ENCODE data around the gene PBXIP1.
"Not testable (repeated sequence)": the region's sequence is repeated elsewhere in the genome, so short reads cannot be mapped to it uniquely, and the experiment has no call there.

Gene PBXIP1

DNA sequence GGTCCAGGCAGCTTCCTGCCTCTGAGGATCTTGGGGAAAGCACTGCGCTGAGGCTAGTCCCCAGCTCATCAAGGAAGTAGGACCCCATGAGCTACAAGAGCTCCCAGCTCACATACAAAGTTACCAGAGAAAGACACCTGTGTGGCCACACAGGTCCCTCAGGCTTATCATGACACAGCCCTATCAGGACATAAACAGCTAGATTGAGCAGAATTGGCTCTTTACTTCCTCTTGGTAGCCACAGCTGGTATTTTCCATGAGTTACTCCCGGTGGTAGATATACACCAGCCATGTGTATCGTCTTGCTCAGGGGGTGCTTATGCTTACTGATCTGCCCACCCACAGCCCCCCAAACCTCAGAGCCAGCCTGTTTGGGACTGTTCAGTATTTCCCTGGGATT is 38.7 kb upstream of the PBXIP1 start:
- no peak for DNase-seq

DNA sequence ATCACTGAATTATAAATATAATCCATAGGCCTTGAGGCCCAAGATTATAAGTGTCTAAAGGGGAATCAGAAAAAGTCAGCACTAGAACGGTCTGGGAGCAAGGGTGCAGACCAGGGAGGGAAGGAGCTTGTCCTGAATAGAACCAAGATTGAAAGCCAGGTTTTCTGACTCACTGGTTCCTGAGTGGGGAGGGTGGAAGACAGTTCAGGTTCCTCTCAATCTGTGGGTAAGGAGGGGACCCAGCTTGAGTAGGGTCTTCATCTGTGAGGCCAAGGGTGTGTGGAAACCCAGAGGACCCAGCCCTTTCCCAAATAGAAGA is 38.3 kb upstream of the PBXIP1 start:
- no peak for DNase-seq

DNA sequence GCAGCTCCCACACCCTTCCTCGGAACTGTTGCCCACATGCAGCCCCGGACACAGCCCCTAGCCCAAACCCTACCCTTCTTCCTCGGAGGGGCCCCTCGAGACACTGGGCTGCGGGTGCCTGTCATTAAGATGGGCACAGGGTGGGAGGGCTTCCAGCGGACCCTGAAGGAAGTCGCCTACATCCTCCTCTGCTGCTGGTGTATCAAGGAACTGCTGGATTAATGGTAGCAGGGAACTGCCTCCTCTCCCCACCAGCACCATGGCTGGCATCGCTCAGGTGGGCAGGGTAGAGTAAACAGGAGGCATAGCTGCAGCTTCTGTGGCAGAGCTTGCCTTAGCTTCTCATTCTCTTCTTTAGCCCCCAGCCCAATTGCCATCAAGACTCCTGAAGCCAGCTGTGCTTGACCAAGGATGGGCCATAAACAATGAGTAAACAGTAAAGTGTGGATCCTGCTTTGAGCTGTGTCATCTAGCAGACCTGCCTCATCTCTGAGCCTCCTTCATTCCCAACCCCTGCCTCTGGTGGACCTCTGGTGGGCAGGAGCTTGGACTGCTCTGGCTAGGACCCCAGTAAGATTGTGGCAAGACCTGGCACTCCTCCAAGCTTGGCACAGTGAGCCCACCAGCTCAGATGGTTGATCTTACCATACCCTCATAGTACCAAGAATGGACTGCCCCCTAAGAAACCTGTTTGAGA is 37.8 kb upstream of the PBXIP1 start, which contains the start of gene LENEP:
TSS of gene LENEP (plus strand) at position 15 of the 697 bp plus-strand sequence. CDS start at position 37, 22 bp downstream.
- peak; percentile 16 for DNase-seq

DNA sequence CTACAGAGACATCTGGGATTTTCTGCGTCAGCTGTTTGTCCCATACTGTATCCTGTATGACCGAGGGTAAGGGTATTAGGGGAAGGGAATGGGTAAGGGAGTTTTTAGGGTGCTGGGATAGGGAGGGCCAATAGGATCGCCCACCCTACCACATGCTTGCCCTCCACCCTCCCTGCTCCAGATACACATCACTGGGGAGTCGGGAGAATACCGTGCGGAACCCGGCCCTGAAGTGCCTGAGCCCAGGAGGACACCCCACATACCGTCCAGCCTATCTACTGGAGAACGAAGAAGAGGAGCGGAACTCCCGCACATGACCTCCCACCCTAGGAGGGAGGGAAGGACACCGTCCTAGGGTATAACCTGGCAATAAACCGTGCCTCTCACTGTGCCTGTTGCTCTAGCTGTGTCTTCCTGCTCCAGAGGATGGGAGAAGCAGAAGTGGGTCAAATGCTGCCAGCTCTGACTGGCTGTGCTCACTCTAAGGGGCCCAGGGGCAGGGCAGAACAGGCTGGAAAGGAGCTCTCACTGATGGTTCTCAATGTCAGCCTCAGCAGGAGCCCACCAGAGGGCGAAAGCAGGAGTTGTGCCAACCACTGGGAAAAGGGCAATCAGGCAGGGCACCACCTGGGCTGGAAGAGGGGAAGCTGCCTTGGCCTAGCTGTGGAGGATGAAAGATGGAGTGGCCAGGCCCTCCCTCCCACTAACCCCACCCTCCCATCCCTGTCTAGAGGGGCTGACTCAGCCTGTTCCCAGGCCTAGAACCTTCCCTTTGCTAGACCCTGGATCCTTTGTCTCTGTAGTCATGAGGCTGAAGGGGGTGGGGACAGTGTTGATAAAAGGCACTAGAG is 37.0 kb upstream of the PBXIP1 start:
- DNase-seq = peak; percentile 21

DNA sequence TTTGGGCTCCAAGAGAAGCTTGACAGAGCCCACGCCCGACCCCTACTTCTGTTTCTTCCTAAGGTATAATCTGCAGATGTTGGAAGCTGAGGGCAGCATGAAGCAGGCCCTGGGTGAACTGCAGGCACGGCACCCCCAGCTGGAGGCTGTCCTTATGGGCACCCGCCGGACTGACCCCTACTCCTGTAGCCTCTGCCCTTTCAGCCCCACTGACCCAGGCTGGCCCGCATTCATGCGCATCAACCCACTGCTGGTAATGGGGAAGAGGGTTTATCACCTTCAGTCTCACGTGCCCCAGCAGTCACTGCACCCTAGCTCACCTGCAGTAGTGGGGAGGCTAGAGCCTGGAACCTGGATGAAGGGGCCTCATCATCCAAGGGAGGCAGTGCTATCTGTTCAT is 34.4 kb upstream of the PBXIP1 start:
- DNase-seq = no peak

DNA sequence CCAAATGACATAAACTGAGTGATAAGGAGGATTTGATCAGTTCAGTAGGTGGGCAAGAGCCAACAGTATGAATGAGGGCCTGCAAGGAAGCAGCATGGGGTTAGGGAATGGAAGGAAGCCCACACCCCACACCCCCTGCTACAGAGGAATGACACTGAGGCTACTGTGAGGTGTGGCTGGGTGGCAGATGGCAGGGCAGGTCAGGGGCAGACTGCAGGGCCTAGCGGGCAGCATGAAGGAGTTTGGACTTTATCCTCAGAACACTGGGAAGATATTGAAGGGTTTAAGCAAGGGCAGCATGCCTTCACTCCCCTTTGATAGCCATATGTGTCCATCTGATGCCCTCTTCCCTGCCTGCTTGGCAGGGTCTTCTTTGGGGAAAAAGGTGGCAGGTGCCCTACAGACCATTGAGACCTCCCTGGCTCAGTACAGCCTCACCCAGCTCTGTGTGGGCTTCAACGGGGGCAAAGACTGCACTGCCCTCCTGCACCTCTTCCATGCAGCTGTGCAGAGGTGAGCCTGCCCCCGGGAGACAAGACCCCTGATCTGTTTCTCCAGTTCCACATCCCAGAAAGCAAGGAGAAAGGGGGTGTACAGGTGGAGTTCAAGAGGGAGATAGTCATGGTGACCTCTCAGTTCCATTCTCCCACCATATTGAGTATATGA is 33.4 kb upstream of the PBXIP1 start:
- no peak for DNase-seq

DNA sequence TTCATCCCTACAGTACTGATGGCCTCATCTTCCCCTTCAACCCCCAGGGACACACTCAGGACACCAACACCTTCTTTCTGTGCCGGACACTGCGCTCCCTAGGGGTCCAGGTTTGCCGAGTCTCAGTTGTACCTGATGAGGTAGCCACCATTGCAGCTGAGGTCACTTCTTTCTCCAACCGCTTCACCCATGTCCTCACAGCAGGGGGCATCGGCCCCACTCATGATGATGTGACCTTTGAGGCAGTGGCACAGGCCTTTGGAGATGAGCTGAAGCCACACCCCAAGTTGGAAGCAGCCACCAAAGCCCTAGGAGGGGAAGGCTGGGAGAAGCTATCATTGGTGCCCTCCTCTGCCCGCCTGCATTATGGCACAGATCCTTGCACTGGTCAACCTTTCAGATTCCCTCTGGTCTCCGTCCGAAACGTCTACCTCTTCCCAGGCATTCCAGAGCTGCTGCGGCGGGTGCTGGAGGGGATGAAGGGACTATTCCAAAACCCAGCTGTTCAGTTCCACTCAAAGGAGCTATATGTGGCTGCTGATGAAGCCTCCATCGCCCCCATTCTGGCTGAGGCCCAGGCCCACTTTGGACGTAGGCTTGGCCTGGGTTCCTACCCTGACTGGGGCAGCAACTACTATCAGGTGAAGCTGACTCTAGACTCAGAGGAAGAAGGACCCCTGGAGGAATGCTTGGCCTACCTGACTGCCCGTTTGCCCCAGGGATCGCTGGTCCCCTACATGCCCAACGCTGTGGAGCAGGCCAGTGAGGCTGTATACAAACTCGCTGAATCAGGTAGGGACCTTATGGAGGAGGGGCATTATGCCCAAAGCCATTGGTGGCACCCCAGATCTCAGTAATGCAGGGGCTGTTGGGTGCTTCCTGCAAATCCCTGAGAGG is 32.4 kb upstream of the PBXIP1 start:
- no peak for DNase-seq

DNA sequence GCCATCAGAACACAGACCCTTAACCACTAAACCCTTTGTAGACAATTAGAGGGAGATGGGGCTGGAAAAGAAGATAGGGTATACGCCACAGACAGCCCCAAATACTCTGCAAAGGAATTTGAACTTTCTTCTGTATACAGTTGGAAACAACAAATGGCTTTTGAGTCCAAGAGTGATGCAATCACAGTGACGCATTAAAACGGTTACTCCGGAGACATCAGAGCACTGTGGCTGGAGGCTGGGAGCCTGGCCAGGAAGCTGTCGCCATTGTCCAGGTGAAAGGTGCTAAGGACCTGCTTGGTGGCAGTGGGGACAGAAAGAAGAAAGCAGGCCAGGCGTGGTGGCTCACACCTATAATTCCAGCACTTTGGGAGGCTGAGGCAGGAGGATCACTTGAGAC is 31.4 kb upstream of the PBXIP1 start:
- DNase-seq = no peak

DNA sequence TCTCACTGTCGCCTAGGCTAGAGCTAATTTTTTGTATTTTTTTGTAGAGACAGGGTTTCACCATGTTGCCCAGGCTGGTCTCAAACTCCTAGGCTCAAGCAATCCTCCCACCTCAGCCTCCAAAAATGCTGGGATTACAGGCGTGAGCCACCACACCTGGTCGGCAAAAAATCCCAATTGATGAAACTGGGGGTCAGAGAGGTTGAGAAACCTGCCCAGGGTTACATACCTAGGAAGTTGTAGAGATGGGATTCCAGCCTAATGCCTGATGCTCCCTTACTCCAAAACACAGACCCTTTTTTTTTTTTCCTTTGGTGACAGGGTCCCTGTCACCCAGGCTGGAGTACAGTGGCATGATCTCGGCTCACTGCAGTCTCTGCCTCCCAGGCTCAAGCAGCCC is 30.8 kb upstream of the PBXIP1 start:
- not testable (repeated sequence) for DNase-seq

DNA sequence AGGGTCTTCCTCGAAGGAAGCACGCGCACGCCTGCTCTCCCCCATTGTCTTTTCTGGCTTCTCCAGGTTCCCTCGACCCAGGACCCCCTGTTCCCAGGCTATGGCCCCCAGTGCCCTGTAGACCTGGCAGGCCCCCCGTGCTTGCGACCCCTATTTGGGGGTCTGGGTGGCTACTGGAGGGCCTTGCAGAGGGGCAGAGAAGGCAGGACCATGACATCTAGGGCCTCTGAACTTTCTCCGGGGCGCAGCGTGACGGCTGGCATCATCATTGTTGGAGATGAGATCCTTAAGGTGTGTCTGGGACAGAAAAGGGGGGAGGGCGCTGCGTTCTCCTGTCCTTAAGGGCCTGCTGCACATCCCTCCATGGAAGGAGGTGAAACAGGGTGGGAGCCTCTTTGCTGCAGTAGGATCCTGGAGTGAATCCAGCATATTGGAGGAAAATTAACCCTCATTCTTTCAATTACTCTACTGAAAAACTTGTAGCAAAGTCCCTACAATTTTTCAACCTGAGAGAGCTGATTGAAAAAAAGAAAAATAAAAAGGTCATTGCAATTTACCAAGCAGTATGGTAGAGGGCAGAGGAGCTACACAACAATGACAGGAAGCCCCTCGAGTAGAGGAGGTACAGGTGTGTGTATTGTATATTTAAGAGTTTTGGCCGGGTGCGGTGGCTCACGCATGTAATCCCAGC is 28.0 kb upstream of the PBXIP1 start:
- no peak for DNase-seq

DNA sequence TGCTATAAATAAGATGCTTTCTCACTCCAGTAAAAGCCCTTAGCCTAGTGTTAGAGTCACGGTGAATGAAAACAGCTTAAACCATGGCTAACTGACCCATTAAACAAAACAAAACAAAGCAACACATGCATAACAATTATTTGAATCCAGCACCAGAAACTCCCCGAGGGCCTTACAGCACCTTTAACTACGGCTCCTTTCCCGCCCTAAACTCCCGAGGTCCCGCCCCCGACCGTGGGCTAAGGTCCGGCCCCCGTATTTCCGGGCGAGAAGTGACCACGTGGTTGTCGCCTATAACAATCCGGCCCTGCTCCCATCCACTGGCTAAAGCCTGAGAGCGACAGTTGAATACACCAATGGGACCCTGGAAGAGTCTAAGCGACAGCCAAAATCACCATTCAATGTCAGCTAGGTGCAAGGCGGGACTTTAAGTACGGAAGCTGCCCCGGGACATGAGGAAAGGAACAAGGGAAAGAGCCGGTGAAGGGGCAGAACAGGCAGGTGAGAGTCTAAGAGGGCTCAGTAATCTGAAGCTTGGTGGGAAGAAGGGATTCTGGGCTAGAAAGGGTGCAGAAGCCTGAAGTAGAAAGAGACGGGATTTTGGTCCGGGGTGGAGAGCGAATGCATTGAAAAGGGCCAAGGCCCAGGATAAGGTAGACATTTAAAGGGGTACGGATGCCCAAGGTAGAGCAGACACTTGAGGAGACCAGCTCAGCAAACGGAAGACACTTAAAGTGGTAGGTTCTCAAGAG is 27.2 kb upstream of the PBXIP1 start, which contains the start of gene FLAD1:
TSS of gene FLAD1 (plus strand) at position 448 of the 752 bp plus-strand sequence. CDS start 351 bp downstream, outside the sequence.
- DNase-seq = peak; percentile 98

DNA sequence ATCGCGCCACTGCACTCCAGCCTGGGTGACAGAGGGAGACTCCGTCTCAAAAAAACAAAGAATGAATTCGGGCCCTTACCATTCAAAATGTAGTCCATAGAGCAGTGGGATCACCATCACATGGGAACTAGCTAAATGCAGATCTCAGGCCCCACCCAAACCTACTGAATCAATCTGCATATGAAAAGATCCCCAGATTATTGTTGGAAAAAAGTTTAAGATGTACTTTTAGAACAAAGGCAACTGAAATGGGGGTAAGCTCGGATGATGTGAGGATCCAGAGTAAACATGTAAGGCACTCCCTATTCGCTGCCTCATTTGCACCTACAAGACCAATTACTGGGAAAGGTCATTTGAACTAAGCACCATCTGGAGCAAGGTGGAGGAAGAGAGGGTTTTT is 26.4 kb upstream of the PBXIP1 start:
- DNase-seq = no peak

DNA sequence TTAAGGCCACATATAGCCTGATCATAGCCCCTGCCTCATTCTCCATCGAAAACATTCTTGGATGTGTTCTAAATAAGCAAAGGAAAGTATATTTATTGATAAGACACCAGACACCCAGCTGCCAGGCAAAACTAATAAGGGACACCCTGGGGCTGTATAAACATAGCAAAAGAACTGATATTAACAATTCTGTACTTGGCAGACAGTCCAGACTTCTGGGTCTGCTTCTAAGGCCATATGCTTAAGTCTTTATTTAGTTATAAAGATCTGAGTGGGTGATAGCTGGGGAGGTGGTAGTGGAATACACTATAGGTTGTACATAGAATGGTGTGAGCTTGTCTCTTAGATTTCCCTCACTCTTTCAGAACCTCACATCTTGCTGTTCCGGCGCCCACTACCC is 22.5 kb upstream of the PBXIP1 start:
- DNase-seq = no peak

DNA sequence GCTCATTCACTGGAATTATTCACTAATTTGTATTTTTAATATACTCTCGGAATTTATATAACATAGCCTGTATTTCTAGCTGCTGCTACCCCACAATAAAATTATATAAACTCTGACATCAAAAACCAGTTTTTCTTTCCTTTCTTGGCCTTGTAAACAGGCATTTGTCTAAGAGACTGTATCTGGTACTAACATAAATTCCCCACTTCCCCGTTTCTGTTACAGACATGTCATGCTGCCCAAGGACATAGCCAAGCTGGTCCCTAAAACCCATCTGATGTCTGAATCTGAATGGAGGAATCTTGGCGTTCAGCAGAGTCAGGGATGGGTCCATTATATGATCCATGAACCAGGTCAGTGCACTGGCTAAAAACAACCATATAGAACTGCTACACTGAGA is 21.9 kb upstream of the PBXIP1 start:
- DNase-seq = not testable (repeated sequence)

DNA sequence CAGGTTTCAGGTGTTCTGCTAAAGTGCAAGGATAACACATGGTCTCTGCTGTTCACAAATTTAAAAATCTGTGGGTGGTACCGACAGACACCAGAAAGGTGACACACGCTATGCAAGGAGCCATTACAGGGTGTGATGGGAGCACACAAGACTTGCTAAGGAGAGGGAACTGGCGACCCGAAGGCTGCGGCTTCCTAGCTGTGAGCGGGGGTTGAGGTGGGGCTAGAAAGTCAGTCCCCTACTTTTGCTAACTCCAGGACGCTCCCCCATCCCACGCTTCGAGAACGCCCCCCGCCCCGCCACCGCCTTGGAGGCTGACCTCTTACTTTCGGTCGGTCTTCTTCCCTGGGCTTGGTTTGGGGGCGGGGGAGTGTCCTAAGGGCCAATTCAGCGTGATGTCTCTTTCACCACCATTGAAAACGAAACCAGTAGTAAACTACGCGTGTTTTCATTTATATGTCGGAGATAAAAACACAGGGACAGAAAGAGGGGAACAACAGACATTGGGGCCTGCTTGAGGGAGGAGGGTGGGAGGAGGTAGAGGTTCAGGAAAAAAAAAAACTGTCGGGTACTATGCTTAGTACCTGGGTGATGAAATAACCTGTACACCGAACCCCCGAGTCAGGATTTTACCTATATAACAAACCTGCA is 19.6 kb upstream of the PBXIP1 start:
- peak; percentile 74 for DNase-seq

DNA sequence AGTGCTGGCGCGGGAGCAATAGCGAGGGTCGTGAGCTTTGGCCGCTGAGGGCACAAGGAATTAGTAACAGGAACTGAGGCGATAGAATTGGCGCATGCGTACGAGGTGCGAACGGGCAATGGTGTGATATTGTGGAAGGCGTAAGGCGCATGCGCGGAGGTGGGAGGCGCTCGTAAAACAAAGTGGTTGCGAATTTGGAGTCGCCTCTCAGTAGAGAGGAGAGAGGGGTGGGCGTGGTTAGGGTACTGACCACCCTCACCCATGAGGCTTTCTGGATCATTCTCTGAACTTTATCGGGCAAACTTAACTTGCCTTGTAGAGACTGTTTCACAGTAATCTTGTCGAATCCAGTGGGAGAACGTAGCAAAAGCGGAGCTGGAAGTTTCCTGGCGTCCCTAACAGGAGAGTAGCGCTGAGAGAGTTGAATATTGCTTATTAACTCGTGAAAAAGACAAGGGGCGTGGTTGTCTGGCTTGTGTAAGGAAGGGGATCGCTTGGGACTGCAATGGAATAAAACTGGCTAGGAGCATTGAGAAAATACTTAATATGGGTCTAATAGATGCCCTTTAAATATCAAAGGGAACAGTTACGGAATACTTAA is 19.0 kb upstream of the PBXIP1 start:
- DNase-seq = peak; percentile 97

DNA sequence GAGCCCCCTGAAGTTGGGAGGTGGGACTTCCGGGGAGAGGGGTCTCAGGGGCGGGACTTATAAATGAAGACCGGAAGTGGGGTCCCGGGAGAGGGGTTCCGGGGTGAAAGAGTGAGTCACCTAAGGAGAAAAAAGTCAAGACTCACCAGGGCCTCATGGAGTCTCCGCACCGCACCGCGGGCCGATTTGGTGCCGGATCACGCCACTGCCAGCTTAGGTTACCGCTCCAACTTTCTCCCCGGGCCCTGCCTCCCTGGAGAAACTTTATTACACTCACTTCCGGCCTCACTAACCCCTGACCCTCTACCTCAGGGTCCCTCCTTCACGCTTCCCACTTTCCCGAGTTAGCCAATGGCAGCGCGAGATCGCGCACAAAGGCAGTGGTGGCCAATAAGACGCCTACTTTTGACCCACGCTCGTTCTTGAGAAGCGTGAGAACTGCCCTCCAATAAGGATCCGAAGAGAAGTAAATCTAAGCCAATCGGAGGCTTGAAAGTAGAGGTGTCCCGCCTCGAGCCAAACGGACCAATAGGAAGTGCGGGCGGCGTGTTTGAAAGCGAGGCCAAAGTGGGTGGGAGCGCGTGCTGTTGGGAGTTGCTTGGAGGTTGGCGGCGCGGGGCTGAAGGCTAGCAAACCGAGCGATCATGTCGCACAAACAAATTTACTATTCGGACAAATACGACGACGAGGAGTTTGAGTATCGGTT is 18.4 kb upstream of the PBXIP1 start, which contains the start of gene CKS1B:
TSS of gene CKS1B (plus strand) at position 580 of the 706 bp plus-strand sequence. CDS start at position 645, 65 bp downstream.
- DNase-seq = peak; percentile 99

DNA sequence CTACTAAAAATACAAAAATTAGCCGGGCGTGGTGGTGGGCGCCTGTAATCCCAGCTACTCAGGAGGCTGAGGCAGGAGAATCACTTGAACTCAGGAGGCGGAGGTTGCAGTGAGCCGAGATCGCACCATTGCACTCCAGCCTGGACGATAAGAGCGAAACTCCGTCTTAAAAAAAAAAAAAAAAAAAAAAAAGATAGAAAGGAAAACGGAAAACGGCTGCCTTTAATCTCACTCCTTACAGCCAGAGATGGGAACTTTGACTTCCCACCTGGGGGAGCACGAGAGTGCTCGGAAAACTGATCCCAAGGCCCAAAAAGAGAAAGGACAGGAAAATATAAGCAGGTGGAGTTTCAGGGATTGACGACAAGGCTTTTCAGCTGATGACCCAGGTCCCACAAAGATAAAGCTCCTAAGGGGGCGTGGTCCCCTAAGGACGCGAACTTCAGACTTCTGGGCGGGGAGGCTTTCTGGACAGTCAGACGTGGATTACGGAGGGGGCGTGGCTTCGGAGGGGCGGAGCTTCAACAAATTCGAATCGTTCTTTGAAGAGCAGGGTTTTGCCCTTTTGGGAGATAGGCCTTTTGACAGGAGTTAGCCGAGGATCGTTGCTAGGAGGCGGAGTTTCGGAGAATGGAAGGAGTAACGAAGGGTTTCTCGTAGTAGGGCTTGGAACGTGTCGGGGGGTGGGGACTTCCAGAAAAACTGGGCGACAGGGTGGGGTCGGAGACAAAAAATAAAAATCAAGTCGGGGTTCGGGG is 17.6 kb upstream of the PBXIP1 start:
- DNase-seq = peak; percentile 96

All from right hindlimb (tissue), 1 donor.